Ishikawa (cell line): ENCODE results near the gene MIER2.

Experiments
- CEBPB ChIP-seq: IDR thresholded peaks from 2 replicates; pipeline ENCODE4 v1.6.1; 2012
- CREB1 ChIP-seq: IDR thresholded peaks from 2 replicates; pipeline ENCODE4 v1.6.1; 2012; ENCODE audit warnings: low read depth
- EGR1 ChIP-seq: IDR thresholded peaks from 2 replicates; pipeline ENCODE4 v1.6.1; 2012
- EP300 ChIP-seq: IDR thresholded peaks from 2 replicates; pipeline ENCODE4 v1.6.1; 2012; ENCODE audit warnings: borderline replicate concordance
- FOXM1 ChIP-seq: IDR thresholded peaks from 2 replicates; pipeline ENCODE4 v1.6.1; 2012; ENCODE audit warnings: low read depth, borderline replicate concordance
- NFIC ChIP-seq: IDR thresholded peaks from 2 replicates; pipeline ENCODE4 v1.6.1; 2012
- RAD21 ChIP-seq: IDR thresholded peaks from 2 replicates; pipeline ENCODE4 v1.6.1; 2012; ENCODE audit warnings: low read depth
- TAF1 ChIP-seq: IDR thresholded peaks from 2 replicates; pipeline ENCODE4 v1.6.1; 2012; ENCODE audit warnings: low read depth, mild to moderate bottlenecking
- TCF12 ChIP-seq: IDR thresholded peaks from 2 replicates; pipeline ENCODE4 v1.6.1; 2012; ENCODE audit warnings: low read depth
- TEAD4 ChIP-seq: IDR thresholded peaks from 2 replicates; pipeline ENCODE4 v1.6.1; 2012
- USF1 ChIP-seq: IDR thresholded peaks from 2 replicates; pipeline ENCODE4 v1.6.1; 2012
- YY1 ChIP-seq: IDR thresholded peaks from 2 replicates; pipeline ENCODE4 v1.6.1; 2012; ENCODE audit warnings: low read depth
- ZBTB7A ChIP-seq: IDR thresholded peaks from 2 replicates; pipeline ENCODE4 v1.6.1; 2012; ENCODE audit warnings: low read depth
- TF ChIP-seq, protein P1 (sequence below): IDR thresholded peaks from 2 replicates; pipeline ENCODE4 v1.6.1; 2012; ENCODE audit warnings: low read depth, mild to moderate bottlenecking
- TF ChIP-seq, protein P2 (sequence below): IDR thresholded peaks from 2 replicates; pipeline ENCODE4 v1.6.1; 2012

The MIER2 gene

GRCh38 chr19:307793-308420 lies 36.7 kb downstream of the MIER2 start:
- no peak for TF ChIP-seq TAF1
- TF ChIP-seq RAD21: no peak
- TF ChIP-seq, protein P1, sequence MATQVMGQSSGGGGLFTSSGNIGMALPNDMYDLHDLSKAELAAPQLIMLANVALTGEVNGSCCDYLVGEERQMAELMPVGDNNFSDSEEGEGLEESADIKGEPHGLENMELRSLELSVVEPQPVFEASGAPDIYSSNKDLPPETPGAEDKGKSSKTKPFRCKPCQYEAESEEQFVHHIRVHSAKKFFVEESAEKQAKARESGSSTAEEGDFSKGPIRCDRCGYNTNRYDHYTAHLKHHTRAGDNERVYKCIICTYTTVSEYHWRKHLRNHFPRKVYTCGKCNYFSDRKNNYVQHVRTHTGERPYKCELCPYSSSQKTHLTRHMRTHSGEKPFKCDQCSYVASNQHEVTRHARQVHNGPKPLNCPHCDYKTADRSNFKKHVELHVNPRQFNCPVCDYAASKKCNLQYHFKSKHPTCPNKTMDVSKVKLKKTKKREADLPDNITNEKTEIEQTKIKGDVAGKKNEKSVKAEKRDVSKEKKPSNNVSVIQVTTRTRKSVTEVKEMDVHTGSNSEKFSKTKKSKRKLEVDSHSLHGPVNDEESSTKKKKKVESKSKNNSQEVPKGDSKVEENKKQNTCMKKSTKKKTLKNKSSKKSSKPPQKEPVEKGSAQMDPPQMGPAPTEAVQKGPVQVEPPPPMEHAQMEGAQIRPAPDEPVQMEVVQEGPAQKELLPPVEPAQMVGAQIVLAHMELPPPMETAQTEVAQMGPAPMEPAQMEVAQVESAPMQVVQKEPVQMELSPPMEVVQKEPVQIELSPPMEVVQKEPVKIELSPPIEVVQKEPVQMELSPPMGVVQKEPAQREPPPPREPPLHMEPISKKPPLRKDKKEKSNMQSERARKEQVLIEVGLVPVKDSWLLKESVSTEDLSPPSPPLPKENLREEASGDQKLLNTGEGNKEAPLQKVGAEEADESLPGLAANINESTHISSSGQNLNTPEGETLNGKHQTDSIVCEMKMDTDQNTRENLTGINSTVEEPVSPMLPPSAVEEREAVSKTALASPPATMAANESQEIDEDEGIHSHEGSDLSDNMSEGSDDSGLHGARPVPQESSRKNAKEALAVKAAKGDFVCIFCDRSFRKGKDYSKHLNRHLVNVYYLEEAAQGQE: no peak

DNA sequence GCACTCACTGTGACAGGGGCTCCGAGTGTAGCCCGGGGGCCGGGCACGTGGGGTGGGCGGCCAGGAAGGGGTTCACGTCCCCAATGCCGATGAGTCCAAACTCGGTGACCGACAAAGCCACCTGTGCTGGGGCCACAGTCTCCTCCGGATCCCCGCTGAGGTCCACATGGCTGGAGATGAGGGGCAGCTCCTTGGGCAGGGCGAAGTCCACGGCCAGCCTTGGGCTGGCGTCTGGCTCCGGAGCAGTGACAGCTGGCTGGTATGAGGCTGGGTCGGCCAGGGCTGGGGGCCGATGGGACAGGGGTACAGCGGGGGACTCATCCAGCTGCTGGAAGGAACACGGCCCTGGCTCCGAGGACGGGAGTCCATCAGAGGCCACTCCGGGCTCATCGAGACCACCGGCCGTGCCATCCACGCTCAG lies 37.5 kb downstream of the MIER2 start:
- no peak for TF ChIP-seq CREB1
- no peak for TF ChIP-seq EGR1
- no peak for TF ChIP-seq FOXM1
- TF ChIP-seq USF1: no peak
- TF ChIP-seq NFIC: no peak
- TF ChIP-seq CEBPB: no peak
- no peak for TF ChIP-seq TAF1

DNA sequence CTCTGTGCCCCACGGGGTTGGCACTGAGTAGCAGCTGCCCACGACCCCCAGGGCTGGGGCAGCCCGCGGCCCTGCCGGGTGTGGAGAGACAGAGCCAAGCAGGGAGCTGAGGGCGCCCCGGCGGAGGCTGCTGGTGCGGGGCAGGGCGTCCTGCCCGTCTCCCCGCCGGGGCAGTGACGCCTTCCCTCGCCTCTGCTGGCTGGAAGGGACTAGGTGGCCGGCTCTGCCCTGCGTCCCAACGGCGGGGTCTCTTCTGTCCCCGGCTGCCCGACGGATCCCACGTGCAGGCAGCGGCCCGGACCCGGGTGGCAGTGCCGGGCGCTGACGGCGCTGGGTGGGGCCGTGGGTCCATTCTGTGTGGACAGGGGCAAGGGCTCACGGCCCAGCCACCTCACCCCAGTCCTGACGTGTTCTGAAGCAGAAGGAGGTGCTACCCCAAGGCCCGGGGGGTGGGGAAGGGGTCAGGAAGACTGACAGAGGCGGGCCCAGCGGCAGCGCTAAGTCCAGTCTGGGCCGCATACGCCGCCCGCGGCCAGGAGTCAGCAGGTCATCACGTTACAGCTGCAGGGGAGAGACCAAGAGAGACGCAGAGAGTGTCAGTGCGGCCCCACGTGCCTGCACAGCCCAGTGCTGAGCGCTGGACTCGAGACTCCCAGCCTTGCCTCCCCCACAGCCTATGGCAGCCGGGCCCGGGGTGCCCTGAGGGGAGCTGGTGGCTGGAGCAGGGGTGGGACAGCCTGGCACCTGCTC lies 38.3 kb downstream of the MIER2 start:
- TF ChIP-seq FOXM1 (no peak), TAF1 (no peak), TEAD4 (no peak), TCF12 (no peak), YY1 (no peak)
- TF ChIP-seq, protein P2, sequence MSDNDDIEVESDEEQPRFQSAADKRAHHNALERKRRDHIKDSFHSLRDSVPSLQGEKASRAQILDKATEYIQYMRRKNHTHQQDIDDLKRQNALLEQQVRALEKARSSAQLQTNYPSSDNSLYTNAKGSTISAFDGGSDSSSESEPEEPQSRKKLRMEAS: no peak

- TF ChIP-seq TCF12: no peak
Measured at GRCh38 chr19:305240-306150, 39.1 kb downstream of the MIER2 start.

- TF ChIP-seq FOXM1 (no peak), NFIC (no peak), EP300 (no peak), CEBPB (no peak), TAF1 (no peak)
- TF ChIP-seq, protein P2: no peak
Measured at GRCh38 chr19:296476-297225, 47.9 kb downstream of the MIER2 start.

DNA sequence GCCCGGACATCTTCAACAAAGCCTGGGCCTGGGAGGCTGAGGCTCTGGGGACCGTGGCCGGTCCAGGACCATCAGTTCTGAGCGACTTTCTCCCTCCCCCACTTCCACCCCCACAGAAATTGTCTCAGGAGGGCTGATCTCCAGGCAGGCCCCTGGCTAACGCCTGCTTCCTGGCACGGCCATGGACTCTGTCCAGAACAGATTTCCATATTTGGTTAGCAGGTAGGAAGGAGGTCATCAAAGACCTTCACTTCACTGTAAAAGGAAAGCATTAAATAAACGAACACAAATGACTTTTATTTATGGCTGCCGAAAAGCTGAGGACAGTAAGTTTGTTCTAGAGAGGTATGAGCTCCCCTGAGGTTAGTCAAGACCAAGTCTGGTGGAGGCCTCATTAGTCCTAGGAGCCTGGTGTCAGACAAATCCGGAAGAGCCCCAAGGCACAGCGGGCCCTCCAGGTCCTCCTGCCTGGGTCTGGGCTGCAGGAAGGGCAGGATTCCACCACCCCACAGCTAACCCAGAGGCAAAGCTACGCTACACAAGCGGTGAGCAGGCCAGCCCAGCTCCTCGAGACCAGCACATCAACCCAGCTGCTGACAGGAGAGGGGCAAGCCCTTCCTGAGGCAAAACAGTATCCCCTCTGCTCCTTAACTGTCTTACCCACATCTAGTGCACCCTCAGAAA lies 48.8 kb downstream of the MIER2 start:
- TF ChIP-seq CREB1: no peak
- no peak for TF ChIP-seq NFIC
- TF ChIP-seq, protein P2: no peak
- TF ChIP-seq ZBTB7A: no peak
- TF ChIP-seq FOXM1: no peak
- no peak for TF ChIP-seq EGR1
- TF ChIP-seq CEBPB: no peak
- TF ChIP-seq TAF1: no peak
- TF ChIP-seq, protein P1: no peak
- TF ChIP-seq TCF12: no peak
- no peak for TF ChIP-seq USF1
- no peak for TF ChIP-seq EP300
- no peak for TF ChIP-seq TEAD4
